Right renal pelvis (tissue), 4 donors: ENCODE results near the gene SARS2. TPM values are rescaled to one million over a fixed set of nuclear protein-coding genes. Genes with fewer than 3 reads are reported as not detected.
A peak's percentile ranks its signal among the peaks of the same experiment; 100 is the strongest.
"Not testable (repeated sequence)": the region's sequence is repeated elsewhere in the genome, so short reads cannot be mapped to it uniquely, and the experiment has no call there.

Experiments
- DNase-seq, 4 donors: peaks; one replicate each; pipeline ENCODE4 v3.0.0-alpha.2; 2013; ENCODE audit warnings: low read depth in 4 of 4, low spot score in 3 of 4, missing footprints in 1 of 4
- polyA plus RNA-seq, 4 donors: library from polyadenylated mRNA; unstranded; fragments of 120-200 nt; gene quantifications; one replicate each; pipeline ENCODE4 v1.2.1, GENCODE V29; 2013; ENCODE audit not compliant: insufficient read length in 4 of 4

SARS2 gene, protein sequence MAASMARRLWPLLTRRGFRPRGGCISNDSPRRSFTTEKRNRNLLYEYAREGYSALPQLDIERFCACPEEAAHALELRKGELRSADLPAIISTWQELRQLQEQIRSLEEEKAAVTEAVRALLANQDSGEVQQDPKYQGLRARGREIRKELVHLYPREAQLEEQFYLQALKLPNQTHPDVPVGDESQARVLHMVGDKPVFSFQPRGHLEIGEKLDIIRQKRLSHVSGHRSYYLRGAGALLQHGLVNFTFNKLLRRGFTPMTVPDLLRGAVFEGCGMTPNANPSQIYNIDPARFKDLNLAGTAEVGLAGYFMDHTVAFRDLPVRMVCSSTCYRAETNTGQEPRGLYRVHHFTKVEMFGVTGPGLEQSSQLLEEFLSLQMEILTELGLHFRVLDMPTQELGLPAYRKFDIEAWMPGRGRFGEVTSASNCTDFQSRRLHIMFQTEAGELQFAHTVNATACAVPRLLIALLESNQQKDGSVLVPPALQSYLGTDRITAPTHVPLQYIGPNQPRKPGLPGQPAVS
- 10 to 100 TPM; 35.3 to 52.0 (median 41.6) TPM for polyA plus RNA-seq

GRCh38 chr19:38929929-38930775 lies at the start of gene SARS2:
Gene SARS2, minus strand, starts transcription at chr19:38930763. Its CDS starts 27 bp downstream, at chr19:38930736.
- DNase-seq = peak; percentile 87 to 96 (median 88)

GRCh38 chr19:38979812-38980211 lies 49.2 kb upstream of the SARS2 start:
- no peak for DNase-seq

GRCh38 chr19:38978326-38978689 lies 47.7 kb upstream of the SARS2 start:
- no peak for DNase-seq

- no peak for DNase-seq
Observed at GRCh38 chr19:38977445-38978325, 47.1 kb upstream of the SARS2 start.

- DNase-seq = peak; percentile 30 to 47 (median 34)
Observed at GRCh38 chr19:38975861-38976271, 45.3 kb upstream of the SARS2 start.

- peak; percentile 51 to 56 (median 54) for DNase-seq
Observed at GRCh38 chr19:38975214-38975860, 44.8 kb upstream of the SARS2 start, which contains the start of gene FBXO17. Gene FBXO17, minus strand, starts transcription at chr19:38975742. Its CDS starts 25,423 bp downstream, at chr19:38950319.

- no peak for DNase-seq
Observed at GRCh38 chr19:38974624-38975213, 44.2 kb upstream of the SARS2 start.

DNA sequence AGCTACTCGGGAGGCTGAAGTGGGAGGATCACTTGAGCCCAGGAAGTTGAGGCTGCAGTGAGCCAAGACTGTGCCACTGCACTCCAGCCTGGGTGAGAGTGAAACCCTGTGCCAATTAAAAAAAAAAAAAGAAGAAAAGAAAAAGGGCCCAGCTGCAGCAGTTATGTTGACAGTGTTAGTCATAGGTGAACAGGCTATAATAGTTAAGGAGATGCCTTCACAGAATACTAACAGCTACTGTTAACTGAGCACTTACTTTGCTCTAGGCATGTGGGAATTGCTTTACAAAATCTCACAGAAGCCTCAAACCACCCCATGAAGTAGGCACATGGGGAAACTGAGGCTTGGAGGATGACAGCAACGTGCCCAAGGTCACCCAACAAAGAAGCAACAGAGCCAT lies 41.1 kb upstream of the SARS2 start:
- no peak for DNase-seq

GRCh38 chr19:38970664-38971532 lies 40.3 kb upstream of the SARS2 start:
- DNase-seq = no peak

- not testable (repeated sequence) for DNase-seq
Observed at GRCh38 chr19:38966149-38966548, 35.6 kb upstream of the SARS2 start.

- no peak for DNase-seq
Observed at GRCh38 chr19:38964738-38965137, 34.2 kb upstream of the SARS2 start.

DNA sequence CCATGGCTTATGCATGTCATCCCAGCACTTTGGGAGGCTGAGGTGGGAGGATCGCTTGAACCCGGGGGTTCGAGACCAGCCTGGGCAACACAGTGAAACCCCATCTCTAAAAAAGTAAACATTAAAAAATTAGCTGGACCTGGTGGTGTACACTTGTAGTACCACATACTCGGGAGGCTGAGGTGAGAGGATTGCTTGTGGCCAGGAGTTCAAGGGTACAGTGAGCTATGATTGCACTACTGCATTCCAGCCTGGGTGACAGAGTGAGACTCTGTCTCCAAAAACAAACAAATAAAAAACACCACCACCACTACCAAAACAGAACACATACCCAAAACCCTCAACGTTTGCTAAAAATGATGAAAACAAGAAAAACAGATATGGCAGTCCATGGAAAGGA lies 29.1 kb upstream of the SARS2 start:
- DNase-seq = no peak

GRCh38 chr19:38958301-38958700 lies 27.7 kb upstream of the SARS2 start:
- no peak for DNase-seq

DNA sequence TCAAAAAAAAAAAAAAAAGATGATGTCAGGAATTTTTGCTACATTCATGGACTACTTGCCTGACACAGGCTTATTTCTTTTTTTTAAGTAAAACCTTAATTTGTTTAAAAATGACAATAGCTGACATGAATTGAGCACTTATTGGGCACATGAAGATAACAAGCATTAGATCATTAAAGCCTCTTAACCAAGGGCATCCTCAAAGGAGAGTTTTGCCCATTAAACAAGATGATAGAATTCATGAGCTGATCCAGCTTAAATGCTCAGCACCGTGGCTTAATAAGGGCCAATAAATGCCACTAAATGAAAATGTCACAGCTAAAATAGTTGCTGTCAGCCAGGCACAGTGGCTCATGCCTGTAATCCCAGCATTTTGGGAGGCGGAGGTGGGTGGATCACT lies 25.7 kb upstream of the SARS2 start:
- DNase-seq = no peak

DNA sequence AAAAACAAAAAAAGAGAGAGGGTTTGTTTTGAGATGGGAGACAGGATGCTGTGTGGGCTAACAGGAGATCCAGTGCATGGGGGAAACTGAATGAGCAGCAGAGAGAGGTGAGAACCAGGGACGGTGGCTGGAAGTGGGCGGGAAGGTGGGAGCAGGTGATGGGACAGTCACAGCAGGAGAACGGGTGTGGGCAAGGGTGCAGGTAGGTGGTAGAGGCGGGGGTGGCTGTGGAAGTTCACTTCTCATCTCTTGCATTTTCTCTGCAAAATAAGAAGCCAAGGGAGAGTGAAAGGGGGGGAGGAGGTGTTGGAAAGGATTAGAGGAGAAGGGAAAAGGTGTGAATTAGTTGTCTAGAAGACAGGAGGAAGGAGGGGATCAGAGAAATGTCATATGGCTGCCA lies 23.1 kb upstream of the SARS2 start:
- DNase-seq = no peak

- DNase-seq = peak in 2 of 4 donors; percentile 61 to 67
Observed at GRCh38 chr19:38952395-38953165, 22.0 kb upstream of the SARS2 start.

DNA sequence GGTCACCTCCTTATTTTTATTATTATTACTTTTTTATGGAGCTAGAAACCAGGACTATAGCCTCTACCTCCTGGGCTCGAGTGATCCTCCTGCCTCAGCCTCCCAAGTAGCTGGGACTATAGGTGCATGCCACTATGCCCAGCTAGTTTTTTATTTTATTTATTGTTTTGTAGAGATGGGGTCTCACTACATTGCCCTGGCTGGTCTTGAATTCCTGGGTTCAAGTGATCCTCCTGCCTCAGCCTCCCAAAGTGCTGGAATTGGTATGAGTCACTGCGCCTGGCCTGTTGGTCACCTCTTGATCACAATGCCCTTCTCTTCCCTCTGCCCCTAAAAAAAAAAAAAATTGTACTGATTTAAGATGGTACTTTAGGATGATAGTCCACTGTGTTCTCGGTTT lies 20.6 kb upstream of the SARS2 start:
- no peak for DNase-seq
